Memory B cell (primary cell): ENCODE data around the gene AJAP1.

Experiments
- ATAC-seq: fragments of 150-1000 bp; cut with Tn5 transposase; 2 replicates; pipeline ENCODE4 v1.10.0; 2021; ENCODE audit warnings: low read depth, mild to moderate bottlenecking, moderate library complexity
- DNase-seq, 2 donors: peaks; one replicate each; pipeline ENCODE4 v3.0.0; 2022; ENCODE audit warnings: low spot score in 2 of 2
- H3K27ac Mint-ChIP-seq: one replicate; pipeline ENCODE4 v1.8.0; 2022; ENCODE audit warnings: mild to moderate bottlenecking, moderate library complexity, mixed read lengths
- H3K27me3 Mint-ChIP-seq: one replicate; pipeline ENCODE4 v1.8.0; 2022; ENCODE audit warnings: mixed read lengths
- H3K36me3 Mint-ChIP-seq: one replicate; pipeline ENCODE4 v1.8.0; 2022; ENCODE audit warnings: mild to moderate bottlenecking, mixed read lengths
- H3K4me1 Mint-ChIP-seq: one replicate; pipeline ENCODE4 v1.8.0; 2022; ENCODE audit warnings: mixed read lengths
- H3K4me3 Mint-ChIP-seq: one replicate; pipeline ENCODE4 v1.8.0; 2022; ENCODE audit warnings: mild to moderate bottlenecking, moderate library complexity, mixed read lengths
- H3K9me3 Mint-ChIP-seq: one replicate; pipeline ENCODE4 v1.8.0; 2022; ENCODE audit warnings: mixed read lengths

The AJAP1 gene

GRCh38 chr1:4700801-4701200 lies 46.4 kb downstream of the AJAP1 start:
- H3K9me3 Mint-ChIP-seq: no peaks in the 10 kb centered on the region
- ATAC-seq (no peak), DNase-seq (no peak)
- H3K4me3 Mint-ChIP-seq: no peak overlapping the region
- H3K27ac Mint-ChIP-seq: no peak overlapping the region
- peaks cover 4% of the 10 kb centered on the region for H3K27me3 Mint-ChIP-seq
- H3K36me3 Mint-ChIP-seq: no peaks in the 10 kb centered on the region
- H3K4me1 Mint-ChIP-seq: no peaks in the 10 kb centered on the region

- DNase-seq (no peak), ATAC-seq (no peak)
- H3K4me3 Mint-ChIP-seq: no peak overlapping the region
- H3K4me1 Mint-ChIP-seq: no peaks in the 10 kb centered on the region
- H3K27ac Mint-ChIP-seq: no peak overlapping the region
- peaks cover 4% of the 10 kb centered on the region for H3K27me3 Mint-ChIP-seq
- H3K9me3 Mint-ChIP-seq: no peaks in the 10 kb centered on the region
- no peaks in the 10 kb centered on the region for H3K36me3 Mint-ChIP-seq
Observed at GRCh38 chr1:4701276-4701675, 46.9 kb downstream of the AJAP1 start.

GRCh38 chr1:4702464-4702863 lies 48.1 kb downstream of the AJAP1 start:
- Mint-ChIP-seq H3K9me3 (no peaks in the 10 kb centered on the region), H3K27ac (no peak overlapping the region), H3K4me3 (no peak overlapping the region), H3K27me3 (peaks cover 5% of the 10 kb centered on the region), H3K36me3 (no peaks in the 10 kb centered on the region), H3K4me1 (no peaks in the 10 kb centered on the region)
- DNase-seq (no peak), ATAC-seq (no peak)

- Mint-ChIP-seq H3K4me1 (no peaks in the 10 kb centered on the region), H3K27ac (no peak overlapping the region), H3K4me3 (no peak overlapping the region), H3K27me3 (peaks cover 6% of the 10 kb centered on the region), H3K36me3 (no peaks in the 10 kb centered on the region), H3K9me3 (no peaks in the 10 kb centered on the region)
- DNase-seq (no peak), ATAC-seq (no peak)
Observed at GRCh38 chr1:4702932-4703331, 48.5 kb downstream of the AJAP1 start.

GRCh38 chr1:4703646-4704045 lies 49.2 kb downstream of the AJAP1 start:
- no peaks in the 10 kb centered on the region for H3K4me1 Mint-ChIP-seq
- no peak overlapping the region for H3K4me3 Mint-ChIP-seq
- no peak overlapping the region for H3K27ac Mint-ChIP-seq
- no peaks in the 10 kb centered on the region for H3K9me3 Mint-ChIP-seq
- H3K36me3 Mint-ChIP-seq: no peaks in the 10 kb centered on the region
- DNase-seq: no peak
- ATAC-seq: no peak
- peaks cover 6% of the 10 kb centered on the region for H3K27me3 Mint-ChIP-seq

- no peak overlapping the region for H3K4me3 Mint-ChIP-seq
- no peak overlapping the region for H3K27ac Mint-ChIP-seq
- ATAC-seq: no peak
- H3K27me3 Mint-ChIP-seq: peaks cover 9% of the 10 kb centered on the region
- no peak for DNase-seq
- no peaks in the 10 kb centered on the region for H3K9me3 Mint-ChIP-seq
- no peaks in the 10 kb centered on the region for H3K36me3 Mint-ChIP-seq
- H3K4me1 Mint-ChIP-seq: peaks cover 3% of the 10 kb centered on the region
Observed at GRCh38 chr1:4708840-4709507, 54.6 kb downstream of the AJAP1 start.

GRCh38 chr1:4709641-4710040 lies 55.2 kb downstream of the AJAP1 start:
- no peak for ATAC-seq
- peaks cover 9% of the 10 kb centered on the region for H3K27me3 Mint-ChIP-seq
- DNase-seq: no peak
- H3K27ac Mint-ChIP-seq: no peak overlapping the region
- H3K4me1 Mint-ChIP-seq: peaks cover 3% of the 10 kb centered on the region
- H3K9me3 Mint-ChIP-seq: no peaks in the 10 kb centered on the region
- no peaks in the 10 kb centered on the region for H3K36me3 Mint-ChIP-seq
- H3K4me3 Mint-ChIP-seq: no peak overlapping the region

GRCh38 chr1:4710592-4711415 lies 56.4 kb downstream of the AJAP1 start:
- H3K9me3 Mint-ChIP-seq: peaks cover 2% of the 10 kb centered on the region
- peaks cover 9% of the 10 kb centered on the region for H3K27me3 Mint-ChIP-seq
- H3K4me3 Mint-ChIP-seq: no peak overlapping the region
- no peak for ATAC-seq
- H3K4me1 Mint-ChIP-seq: peaks cover 3% of the 10 kb centered on the region
- H3K27ac Mint-ChIP-seq: no peak overlapping the region
- H3K36me3 Mint-ChIP-seq: no peaks in the 10 kb centered on the region
- no peak for DNase-seq

- Mint-ChIP-seq H3K4me3 (no peak overlapping the region), H3K4me1 (peaks cover 6% of the 10 kb centered on the region), H3K9me3 (peaks cover 6% of the 10 kb centered on the region), H3K36me3 (peaks cover 3% of the 10 kb centered on the region), H3K27me3 (peaks cover 12% of the 10 kb centered on the region), H3K27ac (no peak overlapping the region)
- DNase-seq (no peak), ATAC-seq (no peak)
Observed at GRCh38 chr1:4711416-4712275, 57.2 kb downstream of the AJAP1 start.

GRCh38 chr1:4713669-4714068 lies 59.3 kb downstream of the AJAP1 start:
- no peak for ATAC-seq
- Mint-ChIP-seq H3K9me3 (peaks cover 6% of the 10 kb centered on the region), H3K4me1 (peaks cover 6% of the 10 kb centered on the region), H3K36me3 (peaks cover 3% of the 10 kb centered on the region), H3K27me3 (peaks cover 11% of the 10 kb centered on the region), H3K27ac (no peak overlapping the region), H3K4me3 (no peak overlapping the region)
- DNase-seq: no peak

GRCh38 chr1:4716406-4716805 lies 62.0 kb downstream of the AJAP1 start:
- peaks cover 3% of the 10 kb centered on the region for H3K36me3 Mint-ChIP-seq
- no peak for ATAC-seq
- peaks cover 6% of the 10 kb centered on the region for H3K9me3 Mint-ChIP-seq
- no peak for DNase-seq
- H3K4me3 Mint-ChIP-seq: no peak overlapping the region
- peaks cover 5% of the 10 kb centered on the region for H3K27me3 Mint-ChIP-seq
- H3K27ac Mint-ChIP-seq: no peak overlapping the region
- H3K4me1 Mint-ChIP-seq: peaks cover 3% of the 10 kb centered on the region

GRCh38 chr1:4718071-4718470 lies 63.7 kb downstream of the AJAP1 start:
- Mint-ChIP-seq H3K27ac (no peak overlapping the region), H3K36me3 (peaks cover 3% of the 10 kb centered on the region), H3K27me3 (peaks cover 8% of the 10 kb centered on the region), H3K9me3 (peaks cover 6% of the 10 kb centered on the region), H3K4me1 (peaks cover 3% of the 10 kb centered on the region), H3K4me3 (no peak overlapping the region)
- DNase-seq (no peak), ATAC-seq (no peak)

- Mint-ChIP-seq H3K9me3 (no peaks in the 10 kb centered on the region), H3K36me3 (no peaks in the 10 kb centered on the region), H3K27ac (no peak overlapping the region), H3K4me1 (no peaks in the 10 kb centered on the region), H3K27me3 (peaks cover 5% of the 10 kb centered on the region), H3K4me3 (no peak overlapping the region)
- no peak for DNase-seq
- no peak for ATAC-seq
Observed at GRCh38 chr1:4723106-4723505, 68.7 kb downstream of the AJAP1 start.

- H3K4me3 Mint-ChIP-seq: no peak overlapping the region
- no peaks in the 10 kb centered on the region for H3K36me3 Mint-ChIP-seq
- ATAC-seq (no peak), DNase-seq (no peak)
- no peak overlapping the region for H3K27ac Mint-ChIP-seq
- H3K27me3 Mint-ChIP-seq: peaks cover 5% of the 10 kb centered on the region
- no peaks in the 10 kb centered on the region for H3K9me3 Mint-ChIP-seq
- H3K4me1 Mint-ChIP-seq: no peaks in the 10 kb centered on the region
Observed at GRCh38 chr1:4724001-4724400, 69.6 kb downstream of the AJAP1 start.
